ENCODE measurements around the gene VWA5B1.
"Not testable (repeated sequence)": the region's sequence is repeated elsewhere in the genome, so short reads cannot be mapped to it uniquely, and the experiment has no call there.

The VWA5B1 gene

DNA sequence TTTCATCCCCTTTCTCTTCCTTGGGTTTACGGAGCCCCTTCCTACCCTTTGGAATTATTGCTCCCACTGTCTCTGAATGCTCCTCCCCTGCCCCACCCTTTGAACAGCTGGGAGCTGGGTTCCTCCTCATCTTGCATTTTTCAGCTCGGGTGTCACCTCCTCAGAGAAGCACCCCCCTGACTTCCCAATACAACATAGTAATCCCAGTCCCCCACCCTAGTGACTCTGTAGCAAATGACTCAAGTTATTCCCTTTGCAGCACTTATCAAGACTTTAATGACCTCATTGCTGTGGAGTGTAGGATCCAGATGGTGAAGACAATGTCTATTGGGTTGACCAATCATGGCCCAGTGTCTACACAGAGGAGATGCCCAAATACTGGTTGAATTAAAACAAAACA lies 8.9 kb upstream of the VWA5B1 start:
- DNase-seq, result no peak

DNA sequence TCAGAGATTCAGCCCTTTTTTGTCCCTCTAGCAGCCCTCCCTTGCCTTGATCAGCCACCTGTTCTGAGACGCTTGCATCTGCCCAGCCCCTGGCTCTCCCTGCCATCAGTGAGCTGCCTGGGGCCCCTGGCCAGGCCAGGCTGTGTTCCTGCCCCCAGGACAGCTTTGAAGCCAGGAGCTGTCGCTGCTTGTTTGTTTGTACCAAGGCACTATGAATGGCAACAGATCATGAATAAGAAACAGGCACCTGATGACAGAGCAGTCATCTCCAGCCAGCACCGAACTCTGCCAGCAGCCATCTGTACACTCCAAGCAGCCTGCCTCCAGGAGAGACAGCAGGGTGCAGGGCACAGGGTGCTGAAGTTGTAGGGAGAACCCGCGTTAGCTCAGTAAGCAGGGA lies 8.1 kb upstream of the VWA5B1 start:
- DNase-seq, result peak; percentile 55

DNA sequence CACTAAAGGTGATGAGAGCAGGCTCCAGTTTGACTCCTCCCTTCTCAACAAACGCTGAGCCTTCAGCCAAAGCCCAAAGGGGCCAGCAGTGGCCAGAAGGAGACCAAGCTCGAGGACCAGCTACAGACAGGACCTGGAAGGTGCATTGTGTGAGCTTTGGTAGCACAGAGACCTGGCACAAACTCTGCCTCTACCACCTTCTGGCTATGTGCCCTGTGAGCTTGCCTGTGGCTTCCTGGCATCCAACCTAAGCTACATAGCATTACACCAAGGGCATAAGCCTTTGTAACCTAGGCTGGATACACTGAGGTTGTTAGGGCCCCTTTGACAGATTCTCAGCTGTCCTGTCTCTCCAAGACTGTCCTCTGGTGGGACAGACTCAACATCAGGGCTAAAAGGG lies 6.6 kb upstream of the VWA5B1 start:
- DNase-seq, result no peak

DNA sequence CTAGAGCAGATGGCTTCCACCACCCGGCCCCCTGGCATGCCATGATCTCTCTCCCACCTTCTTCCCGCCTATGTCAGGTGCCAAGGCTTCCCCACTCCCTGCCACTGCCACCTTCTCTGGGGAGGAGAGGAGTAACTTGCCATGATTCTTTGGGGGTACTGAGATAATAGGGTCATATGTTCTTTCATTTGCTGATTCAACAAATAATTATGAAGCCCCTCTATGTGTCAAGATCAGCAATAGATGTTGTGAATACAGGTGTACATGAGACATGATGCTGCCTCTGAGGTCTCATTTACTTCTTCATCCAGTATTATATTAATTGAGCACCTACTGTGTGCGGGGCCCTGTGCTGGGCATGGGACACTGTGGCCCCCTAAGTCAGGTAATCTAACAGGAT lies 6.0 kb upstream of the VWA5B1 start:
- no peak for DNase-seq

- DNase-seq, result no peak
Observed at GRCh38 chr1:20285510-20285909, 5.2 kb upstream of the VWA5B1 start.

GRCh38 chr1:20287696-20288095 lies 3.0 kb upstream of the VWA5B1 start:
- DNase-seq, result not testable (repeated sequence)

DNA sequence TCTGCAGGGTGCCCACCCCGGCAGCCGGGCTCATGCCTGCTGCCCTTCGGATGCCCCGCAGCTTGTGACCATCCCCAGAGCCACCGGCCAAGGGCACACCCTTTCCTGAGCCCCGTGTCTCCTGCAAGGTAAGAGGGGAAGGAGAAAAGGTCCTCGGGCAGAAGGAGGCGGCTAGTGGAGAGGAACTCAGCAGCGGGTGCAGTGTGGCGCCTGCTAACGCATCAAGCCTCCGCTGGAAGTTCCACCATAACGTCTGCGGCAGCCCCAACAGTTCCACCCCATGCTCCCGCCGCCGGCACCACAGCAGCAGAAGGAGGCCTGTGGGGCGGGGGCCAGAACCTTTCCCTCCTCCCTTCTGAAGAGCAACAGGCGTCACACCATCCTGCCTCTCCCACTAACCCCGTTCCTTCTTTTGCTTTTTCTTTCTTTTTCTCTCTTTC lies 990 bp downstream of the VWA5B1 start:
- no peak for DNase-seq

- DNase-seq, result no peak
Observed at GRCh38 chr1:20298626-20299025, 8.0 kb downstream of the VWA5B1 start.

DNA sequence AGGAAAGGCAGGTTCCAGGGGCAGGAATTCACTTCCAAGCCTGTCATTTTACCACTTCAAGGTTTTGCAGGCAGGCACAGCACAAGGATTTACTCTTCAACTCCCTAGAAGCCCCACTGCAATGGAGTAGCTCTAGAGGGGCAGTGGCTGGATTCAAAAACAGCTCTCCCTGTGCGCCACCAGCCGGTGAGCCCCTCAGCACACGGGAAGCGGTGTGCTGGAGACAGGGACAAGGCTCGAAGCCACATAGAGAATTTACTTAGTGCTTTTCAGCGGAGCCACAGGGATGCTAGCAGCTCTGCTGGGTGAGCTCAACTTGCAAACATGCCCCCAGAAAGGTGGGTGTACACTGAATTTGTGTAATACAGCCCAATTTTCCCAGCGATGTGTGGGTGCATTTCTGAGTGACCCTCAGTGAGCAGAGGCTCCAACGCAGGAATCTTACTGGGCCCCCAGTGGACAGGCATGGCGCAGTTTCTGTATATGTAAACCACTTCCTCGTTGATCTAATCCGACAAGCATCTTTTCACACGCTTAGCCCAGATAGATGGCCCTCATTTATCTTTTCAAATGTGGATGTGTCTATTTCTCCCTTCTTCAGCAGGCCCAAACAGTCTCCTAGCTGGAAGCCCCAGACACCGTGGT lies 10.9 kb downstream of the VWA5B1 start:
- no peak for DNase-seq

GRCh38 chr1:20302108-20302471 lies 11.4 kb downstream of the VWA5B1 start:
- DNase-seq, result no peak

GRCh38 chr1:20307026-20307425 lies 16.4 kb downstream of the VWA5B1 start:
- no peak for DNase-seq

- DNase-seq, result no peak
Observed at GRCh38 chr1:20308569-20308968, 17.9 kb downstream of the VWA5B1 start.

GRCh38 chr1:20311289-20311688 lies 20.6 kb downstream of the VWA5B1 start:
- no peak for DNase-seq

DNA sequence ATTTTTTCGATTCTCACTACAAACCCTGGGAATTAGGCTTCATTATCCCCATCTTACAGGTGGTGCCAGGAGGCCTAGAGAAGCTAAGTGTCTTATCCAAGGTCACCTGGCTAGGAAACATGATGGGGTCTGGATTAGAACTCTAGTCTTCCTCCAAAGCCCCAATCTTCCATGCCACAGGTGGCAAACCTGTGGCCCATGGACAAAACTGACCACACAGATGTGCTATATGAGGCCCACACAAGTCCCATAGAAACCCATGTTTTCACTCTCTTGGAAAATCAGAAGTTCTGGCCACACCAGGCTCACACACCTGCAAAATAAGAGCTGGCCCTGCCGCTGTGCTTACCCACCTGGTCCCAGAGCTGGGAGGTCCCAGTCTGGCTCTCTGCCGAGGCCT lies 21.6 kb downstream of the VWA5B1 start:
- DNase-seq, result no peak

DNA sequence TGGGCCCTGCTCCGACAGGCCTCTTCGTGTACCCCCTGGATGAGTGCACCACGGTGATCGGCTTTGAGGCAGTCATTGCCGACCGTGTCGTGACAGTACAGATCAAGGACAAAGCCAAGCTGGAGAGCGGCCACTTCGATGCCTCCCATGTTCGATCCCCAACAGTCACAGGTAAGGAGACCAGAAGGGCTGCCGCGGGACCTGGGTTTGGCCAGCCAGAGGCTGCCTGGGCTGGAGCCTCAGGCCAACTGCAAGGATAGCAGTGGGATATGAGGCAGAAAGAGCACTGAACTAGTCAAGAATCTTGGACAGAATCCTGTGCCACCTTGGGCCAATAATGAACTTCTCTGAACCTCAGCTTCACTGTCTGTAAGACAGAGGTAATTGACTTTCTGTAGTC lies 22.1 kb downstream of the VWA5B1 start:
- DNase-seq, result no peak

GRCh38 chr1:20317471-20317870 lies 26.8 kb downstream of the VWA5B1 start:
- DNase-seq, result no peak

GRCh38 chr1:20318521-20318920 lies 27.8 kb downstream of the VWA5B1 start:
- DNase-seq, result no peak

DNA sequence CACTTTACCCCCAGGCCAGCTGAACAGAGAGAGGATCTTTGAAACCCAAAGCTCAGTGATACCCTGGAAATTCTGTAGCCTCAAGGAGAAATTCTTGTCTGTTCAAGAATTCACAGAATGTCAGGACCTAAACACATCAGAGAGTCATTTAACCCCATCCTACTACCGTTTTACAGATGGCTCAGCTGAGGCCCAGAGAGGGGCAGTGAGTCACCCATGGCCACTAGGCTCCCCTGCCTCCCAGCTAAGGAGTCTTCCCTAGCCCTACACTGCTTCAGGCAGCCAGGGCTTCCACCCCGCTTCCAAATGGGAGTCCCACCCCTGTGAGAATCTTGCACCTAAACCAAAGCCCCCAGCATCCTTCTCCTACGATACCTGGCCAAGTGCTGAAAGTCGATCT lies 28.3 kb downstream of the VWA5B1 start:
- no peak for DNase-seq

- no peak for DNase-seq
Observed at GRCh38 chr1:20319456-20320220, 29.0 kb downstream of the VWA5B1 start.

- no peak for DNase-seq
Observed at GRCh38 chr1:20320704-20321103, 30.0 kb downstream of the VWA5B1 start.

DNA sequence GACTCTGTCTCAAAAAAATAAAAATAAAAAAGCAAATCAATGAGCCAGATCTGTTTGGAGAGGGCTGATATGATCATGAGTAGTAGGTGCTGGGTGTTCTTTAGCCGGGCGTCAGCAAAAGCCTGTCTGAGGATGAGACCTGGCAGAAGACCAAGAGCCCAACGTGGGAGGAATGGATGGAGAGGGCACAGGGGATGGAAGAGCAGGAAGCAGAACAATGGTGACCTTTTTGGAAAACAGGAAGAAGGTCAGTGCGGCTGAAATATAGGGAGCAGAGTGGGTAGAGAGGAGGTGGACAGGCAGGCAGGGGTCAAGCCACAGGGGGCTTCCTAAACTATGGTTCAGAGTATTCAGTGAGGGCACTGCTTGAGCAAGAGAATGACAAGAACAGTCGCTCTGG lies 30.9 kb downstream of the VWA5B1 start:
- DNase-seq, result no peak

GRCh38 chr1:20322081-20322824 lies 31.6 kb downstream of the VWA5B1 start:
- DNase-seq, result no peak

DNA sequence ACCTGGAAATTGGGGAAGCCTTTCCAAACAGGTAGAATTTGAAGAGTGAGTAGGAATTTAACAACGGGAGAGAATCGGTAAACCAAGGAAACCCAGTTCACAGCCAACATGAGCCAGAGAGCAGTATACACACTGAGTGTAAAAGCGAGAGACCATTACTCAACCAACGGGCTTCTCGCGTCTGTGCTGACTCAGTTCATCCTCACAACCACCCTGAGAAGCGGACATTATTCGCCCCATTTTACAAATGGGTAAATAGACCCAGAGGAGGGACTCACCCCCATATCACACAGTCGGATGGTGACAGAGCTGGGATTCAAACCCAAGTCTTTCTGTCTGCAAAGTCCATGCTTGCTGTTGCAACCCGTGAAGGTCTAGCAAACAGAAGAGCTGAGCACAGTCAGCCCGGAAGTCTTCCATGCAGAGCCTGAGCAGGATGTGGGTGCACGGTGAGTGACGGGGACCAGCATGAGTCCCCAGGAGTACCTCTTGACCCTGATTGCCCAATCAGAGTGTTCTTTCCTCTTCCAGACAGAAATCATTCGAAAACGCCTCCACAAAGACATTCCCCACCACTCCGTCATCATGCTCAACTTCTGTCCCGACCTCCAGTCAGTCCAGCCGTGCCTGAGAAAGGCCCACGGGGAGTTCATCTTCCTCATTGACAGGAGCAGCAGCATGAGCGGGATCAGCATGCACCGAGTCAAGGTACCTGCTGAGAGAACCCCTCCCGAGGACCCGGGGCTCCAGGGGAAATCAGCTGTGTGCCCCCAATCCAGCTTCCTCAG lies 32.3 kb downstream of the VWA5B1 start:
- DNase-seq, result no peak

- DNase-seq, result no peak
Observed at GRCh38 chr1:20323613-20323920, 32.9 kb downstream of the VWA5B1 start.

Data from NCI-H1694 (cell line).